ENCODE measurements around the gene GFRA1.

- TF ChIP-seq, protein P1, sequence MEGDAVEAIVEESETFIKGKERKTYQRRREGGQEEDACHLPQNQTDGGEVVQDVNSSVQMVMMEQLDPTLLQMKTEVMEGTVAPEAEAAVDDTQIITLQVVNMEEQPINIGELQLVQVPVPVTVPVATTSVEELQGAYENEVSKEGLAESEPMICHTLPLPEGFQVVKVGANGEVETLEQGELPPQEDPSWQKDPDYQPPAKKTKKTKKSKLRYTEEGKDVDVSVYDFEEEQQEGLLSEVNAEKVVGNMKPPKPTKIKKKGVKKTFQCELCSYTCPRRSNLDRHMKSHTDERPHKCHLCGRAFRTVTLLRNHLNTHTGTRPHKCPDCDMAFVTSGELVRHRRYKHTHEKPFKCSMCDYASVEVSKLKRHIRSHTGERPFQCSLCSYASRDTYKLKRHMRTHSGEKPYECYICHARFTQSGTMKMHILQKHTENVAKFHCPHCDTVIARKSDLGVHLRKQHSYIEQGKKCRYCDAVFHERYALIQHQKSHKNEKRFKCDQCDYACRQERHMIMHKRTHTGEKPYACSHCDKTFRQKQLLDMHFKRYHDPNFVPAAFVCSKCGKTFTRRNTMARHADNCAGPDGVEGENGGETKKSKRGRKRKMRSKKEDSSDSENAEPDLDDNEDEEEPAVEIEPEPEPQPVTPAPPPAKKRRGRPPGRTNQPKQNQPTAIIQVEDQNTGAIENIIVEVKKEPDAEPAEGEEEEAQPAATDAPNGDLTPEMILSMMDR (IDR thresholded peaks at IDR 0.05) = no peak
- TF ChIP-seq POLR2AphosphoS5 (IDR thresholded peaks at IDR 0.05) = no peak
- no peak for TF ChIP-seq POLR2A (IDR thresholded peaks at IDR 0.05)
Observed at GRCh38 chr10:116247691-116248090, 25.3 kb downstream of the GFRA1 start.
